MV-4-11 (cell line): Measurements from ENCODE around the gene CYTH4.
"Not testable (repeated sequence)": the region's sequence is repeated elsewhere in the genome, so short reads cannot be mapped to it uniquely, and the experiment has no call there.

Source experiments
- DNase-seq: peaks from one replicate; lab custom pipeline; 2025; lab: John Stamatoyannopoulos, UW

CYTH4 gene

GRCh38 chr22:37310075-37310606 is 27.8 kb downstream of the CYTH4 start:
- no peak for DNase-seq

- no peak for DNase-seq
Measured at GRCh38 chr22:37310815-37311595, 28.7 kb downstream of the CYTH4 start.

- no peak for DNase-seq
Measured at GRCh38 chr22:37311761-37312312, 29.5 kb downstream of the CYTH4 start.

GRCh38 chr22:37312549-37313183 is 30.4 kb downstream of the CYTH4 start:
- no peak for DNase-seq

- no peak for DNase-seq
Measured at GRCh38 chr22:37313376-37314314, 31.3 kb downstream of the CYTH4 start.

GRCh38 chr22:37314315-37315074 is 32.2 kb downstream of the CYTH4 start:
- no peak for DNase-seq

GRCh38 chr22:37316405-37316804 is 34.1 kb downstream of the CYTH4 start:
- no peak for DNase-seq

- DNase-seq = peak; percentile 58
Measured at GRCh38 chr22:37316875-37317371, 34.6 kb downstream of the CYTH4 start.

GRCh38 chr22:37317698-37318210 is 35.4 kb downstream of the CYTH4 start:
- no peak for DNase-seq

GRCh38 chr22:37318364-37319109 is 36.2 kb downstream of the CYTH4 start:
- no peak for DNase-seq

- DNase-seq = no peak
Measured at GRCh38 chr22:37319469-37319868, 37.2 kb downstream of the CYTH4 start.

- DNase-seq = peak; percentile 61
Measured at GRCh38 chr22:37320726-37321677, 38.7 kb downstream of the CYTH4 start.

GRCh38 chr22:37324340-37325038 is 42.2 kb downstream of the CYTH4 start:
- DNase-seq = no peak

GRCh38 chr22:37325039-37325395 is 42.7 kb downstream of the CYTH4 start:
- no peak for DNase-seq

- no peak for DNase-seq
Measured at GRCh38 chr22:37326726-37327125, 44.4 kb downstream of the CYTH4 start.

- DNase-seq = no peak
Measured at GRCh38 chr22:37328017-37328416, 45.7 kb downstream of the CYTH4 start.

- DNase-seq = not testable (repeated sequence)
Measured at GRCh38 chr22:37328538-37329237, 46.4 kb downstream of the CYTH4 start.
